ENCODE data around the gene TXLNA. TPM values are rescaled to one million over a fixed set of nuclear protein-coding genes. Genes with fewer than 3 reads are reported as not detected.

TXLNA gene
- total RNA-seq, 1 donor from 2014 or later, result 45.1 TPM

GRCh38 chr1:32170991-32171390 lies 8.5 kb upstream of the TXLNA start:
- H3K36me3 ChIP-seq, result peaks cover 73% of the 10 kb centered on the region
- H3K9me3 ChIP-seq, result no peaks in the 10 kb centered on the region
- H3K4me1 ChIP-seq, result no peaks in the 10 kb centered on the region
- no peak overlapping the region for H3K4me3 ChIP-seq
- DNase-seq, result no peak
- ATAC-seq, result no peak
- intact Hi-C loops (cut with DNase I), result no loop called here
- H3K27ac ChIP-seq, result no peak overlapping the region
- H3K27me3 ChIP-seq (ENCODE audit: low read depth), result no peaks in the 10 kb centered on the region
- no peak for TF ChIP-seq CTCF (IDR thresholded peaks at IDR 0.05)

GRCh38 chr1:32172621-32173245 lies 6.7 kb upstream of the TXLNA start:
- no peaks in the 10 kb centered on the region for H3K4me1 ChIP-seq
- H3K36me3 ChIP-seq, result peaks cover 55% of the 10 kb centered on the region
- DNase-seq, result no peak

GRCh38 chr1:32178380-32179192 lies 889 bp upstream of the TXLNA start:
- intact Hi-C loops (cut with DNase I), result no loop called here
- ATAC-seq (no peak), DNase-seq (no peak)
- Histone ChIP-seq H3K36me3 (peaks cover 23% of the 10 kb centered on the region), H3K9me3 (no peaks in the 10 kb centered on the region), H3K27ac (peak overlapping the region; percentile 85), H3K4me1 (peaks cover 36% of the 10 kb centered on the region), H3K4me3 (peak overlapping the region; percentile 76), H3K27me3 (ENCODE audit: low read depth) (no peaks in the 10 kb centered on the region)
- TF ChIP-seq CTCF (IDR thresholded peaks at IDR 0.05), result no peak

More at GRCh38 chr1:32172621-32173245, 6.7 kb upstream of the TXLNA start:
- H3K9me3 ChIP-seq, result no peaks in the 10 kb centered on the region
- H3K4me3 ChIP-seq, result no peak overlapping the region
- no peak for ATAC-seq
- no peak overlapping the region for H3K27ac ChIP-seq
- no peaks in the 10 kb centered on the region for H3K27me3 ChIP-seq (ENCODE audit: low read depth)
- no peak for TF ChIP-seq CTCF (IDR thresholded peaks at IDR 0.05)
- intact Hi-C loops (cut with DNase I), result no loop called here

GRCh38 chr1:32179193-32179442 lies 357 bp upstream of the TXLNA start:
- Histone ChIP-seq H3K27me3 (ENCODE audit: low read depth) (no peaks in the 10 kb centered on the region), H3K4me3 (peak overlapping the region; percentile 76), H3K27ac (peak overlapping the region; percentile 85), H3K9me3 (no peaks in the 10 kb centered on the region), H3K36me3 (peaks cover 28% of the 10 kb centered on the region), H3K4me1 (peaks cover 41% of the 10 kb centered on the region)
- peak; percentile 2 to 28 for ATAC-seq
- intact Hi-C loops (cut with DNase I), result no loop called here
- no peak for TF ChIP-seq CTCF (IDR thresholded peaks at IDR 0.05)
- DNase-seq, result no peak

GRCh38 chr1:32180186-32181060 lies 948 bp downstream of the TXLNA start:
- peak; percentile 60 for ATAC-seq
- TF ChIP-seq CTCF (IDR thresholded peaks at IDR 0.05), result no peak
- H3K27ac ChIP-seq, result peak overlapping the region; percentile 85
- H3K4me3 ChIP-seq, result peak overlapping the region; percentile 76
- no peaks in the 10 kb centered on the region for H3K9me3 ChIP-seq
- H3K36me3 ChIP-seq, result peaks cover 41% of the 10 kb centered on the region
- no peaks in the 10 kb centered on the region for H3K27me3 ChIP-seq (ENCODE audit: low read depth)
- intact Hi-C loops (cut with DNase I), result no loop called here
- H3K4me1 ChIP-seq, result peaks cover 50% of the 10 kb centered on the region
- DNase-seq, result peak; percentile 73

All from lower lobe of right lung (tissue), 2 donors.